WTC11 (cell line): ENCODE results near the gene KBTBD2. TPM values are rescaled to one million over a fixed set of nuclear protein-coding genes. Genes with fewer than 3 reads are reported as not detected.

Experiments
- CBFB ChIP-seq: sonication (generic); formaldehyde crosslinking; IDR thresholded peaks from 2 replicates; pipeline ENCODE4 v1.8.1; 2022; ENCODE audit warnings: mild to moderate bottlenecking, low read depth, missing genetic modification reagents
- ELF4 ChIP-seq: sonication (generic); formaldehyde crosslinking; IDR thresholded peaks from 2 replicates; pipeline ENCODE4 v1.8.1; 2022; ENCODE audit warnings: low read depth, mild to moderate bottlenecking, moderate library complexity, missing genetic modification reagents
- ESRRA ChIP-seq: sonication (generic); formaldehyde crosslinking; IDR thresholded peaks from 2 replicates; pipeline ENCODE4 v1.8.1; 2022; ENCODE audit warnings: mild to moderate bottlenecking, missing genetic modification reagents, borderline replicate concordance
- FOXJ3 ChIP-seq: sonication (generic); formaldehyde crosslinking; IDR thresholded peaks from 2 replicates; pipeline ENCODE4 v1.9.0; 2021; ENCODE audit warnings: missing genetic modification reagents, mild to moderate bottlenecking, borderline replicate concordance
- FOXK1 ChIP-seq: sonication (generic); formaldehyde crosslinking; IDR thresholded peaks from 2 replicates; pipeline ENCODE4 v1.8.0; 2022; ENCODE audit warnings: mild to moderate bottlenecking, moderate library complexity, missing genetic modification reagents
- FOXP1 ChIP-seq: sonication (generic); formaldehyde crosslinking; IDR thresholded peaks from 2 replicates; pipeline ENCODE4 v1.8.0; 2022; ENCODE audit warnings: missing genetic modification reagents, mild to moderate bottlenecking, moderate library complexity, borderline replicate concordance
- IRF2 ChIP-seq: sonication (generic); formaldehyde crosslinking; IDR thresholded peaks from 2 replicates; pipeline ENCODE4 v1.8.0; 2022; ENCODE audit warnings: low read depth, missing genetic modification reagents, borderline replicate concordance
- MXD4 ChIP-seq: fragments of 250-450 bp; sonication (Bioruptor Pico); IDR thresholded peaks from 2 replicates; pipeline ENCODE4 v1.8.0; 2021; ENCODE audit warnings: mild to moderate bottlenecking, moderate library complexity, borderline replicate concordance
- NFATC4 ChIP-seq: fragments of 250-450 bp; sonication (Bioruptor Pico); IDR thresholded peaks from 2 replicates; pipeline ENCODE4 v1.9.0; 2021; ENCODE audit warnings: mild to moderate bottlenecking
- NFE2L1 ChIP-seq: sonication (generic); formaldehyde crosslinking; IDR thresholded peaks from 2 replicates; pipeline ENCODE4 v1.8.1; 2023; ENCODE audit warnings: missing genetic modification reagents
- TP53 ChIP-seq: sonication (generic); formaldehyde crosslinking; IDR thresholded peaks from 2 replicates; pipeline ENCODE4 v1.8.1; 2023; ENCODE audit warnings: mild to moderate bottlenecking, missing genetic modification reagents
- ZBTB21 ChIP-seq: sonication (generic); formaldehyde crosslinking; IDR thresholded peaks from 2 replicates; pipeline ENCODE4 v1.8.1; 2023; ENCODE audit warnings: mild to moderate bottlenecking, missing genetic modification reagents, borderline replicate concordance
- ZNF263 ChIP-seq: sonication (generic); formaldehyde crosslinking; IDR thresholded peaks from 2 replicates; pipeline ENCODE4 v1.8.1; 2022; ENCODE audit warnings: low read depth, mild to moderate bottlenecking, moderate library complexity, missing genetic modification reagents
- ZNF416 ChIP-seq: fragments of 250-450 bp; sonication (Bioruptor Pico); IDR thresholded peaks from 2 replicates; pipeline ENCODE4 v1.9.0; 2021; ENCODE audit warnings: mild to moderate bottlenecking, inconsistent platforms
- total RNA-seq: library from RNA; stranded (reverse); gene quantifications from 3 replicates; pipeline ENCODE4 v1.2.3, GENCODE V29; 2021
- TF ChIP-seq, protein P1 (sequence below): sonication (generic); formaldehyde crosslinking; IDR thresholded peaks from 2 replicates; pipeline ENCODE4 v1.8.1; 2023; ENCODE audit warnings: mild to moderate bottlenecking, missing genetic modification reagents
- TF ChIP-seq, protein P2 (sequence below): sonication (generic); formaldehyde crosslinking; IDR thresholded peaks from 2 replicates; pipeline ENCODE4 v1.8.1; 2023; ENCODE audit warnings: mild to moderate bottlenecking, missing genetic modification reagents, moderate library complexity
- TF ChIP-seq, protein P3 (sequence below): fragments of 250-450 bp; sonication (Bioruptor Pico); IDR thresholded peaks from 2 replicates; pipeline ENCODE4 v1.8.0; 2021; ENCODE audit warnings: mild to moderate bottlenecking
- TF ChIP-seq, protein P4 (sequence below): sonication (generic); formaldehyde crosslinking; IDR thresholded peaks from 2 replicates; pipeline ENCODE4 v1.8.0; 2023; ENCODE audit warnings: missing genetic modification reagents, mild to moderate bottlenecking, borderline replicate concordance
- TF ChIP-seq, protein P5 (sequence below): sonication (generic); formaldehyde crosslinking; IDR thresholded peaks from 2 replicates; pipeline ENCODE4 v1.8.1; 2023; ENCODE audit warnings: mild to moderate bottlenecking, missing genetic modification reagents, moderate library complexity
- TF ChIP-seq, protein P6 (sequence below): sonication (generic); formaldehyde crosslinking; IDR thresholded peaks from 2 replicates; pipeline ENCODE4 v1.8.1; 2022; ENCODE audit warnings: low read depth, missing genetic modification reagents, borderline replicate concordance
- TF ChIP-seq, protein P7 (sequence below): sonication (generic); formaldehyde crosslinking; IDR thresholded peaks from 2 replicates; pipeline ENCODE4 v1.8.1; 2022; ENCODE audit warnings: mild to moderate bottlenecking, moderate library complexity, missing genetic modification reagents
- TF ChIP-seq, protein P8 (sequence below): fragments of 250-450 bp; sonication (Bioruptor Pico); IDR thresholded peaks from 2 replicates; pipeline ENCODE4 v2.1.2; 2022; ENCODE audit warnings: mild to moderate bottlenecking, moderate library complexity

KBTBD2 gene
- total RNA-seq, 1 experiment from 2014 or later = 29.7 TPM

DNA sequence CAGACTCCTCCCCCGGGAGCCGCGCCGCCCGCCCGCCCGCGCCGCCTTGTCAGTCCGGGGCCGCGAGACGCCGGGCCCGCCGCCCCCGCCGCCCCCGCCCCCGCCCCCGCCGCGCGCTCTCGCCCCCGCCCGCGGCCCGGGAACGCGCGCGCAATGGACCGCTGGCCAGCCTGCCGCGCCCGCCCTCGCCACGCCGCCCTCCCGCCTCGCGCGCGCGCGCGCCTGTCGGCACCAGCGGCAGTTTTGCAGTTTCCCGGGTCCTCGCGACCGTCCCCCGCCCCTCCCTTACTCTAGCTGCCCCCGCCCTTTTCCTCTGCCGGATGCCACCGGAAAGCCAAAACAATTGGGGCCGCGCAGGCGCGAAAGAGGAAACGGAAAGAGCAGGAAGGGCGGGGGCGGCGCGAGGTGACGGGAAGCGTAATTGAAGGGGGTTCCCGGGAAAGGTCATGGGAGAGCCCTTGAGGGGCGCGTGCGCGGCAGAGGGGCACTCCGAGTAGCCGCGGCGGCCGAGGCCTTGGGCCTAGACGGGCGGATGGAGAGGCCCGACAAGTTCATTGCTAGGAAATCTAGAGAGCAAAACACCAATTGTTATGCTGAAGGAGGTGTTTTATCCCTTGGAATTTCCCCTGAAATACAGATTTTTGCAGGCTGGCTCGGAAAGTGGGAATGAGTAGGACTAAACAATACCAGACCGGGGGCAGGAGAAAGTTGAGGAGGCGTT, 400 bp upstream of the KBTBD2 start (continued):
- TF ChIP-seq, protein P1, sequence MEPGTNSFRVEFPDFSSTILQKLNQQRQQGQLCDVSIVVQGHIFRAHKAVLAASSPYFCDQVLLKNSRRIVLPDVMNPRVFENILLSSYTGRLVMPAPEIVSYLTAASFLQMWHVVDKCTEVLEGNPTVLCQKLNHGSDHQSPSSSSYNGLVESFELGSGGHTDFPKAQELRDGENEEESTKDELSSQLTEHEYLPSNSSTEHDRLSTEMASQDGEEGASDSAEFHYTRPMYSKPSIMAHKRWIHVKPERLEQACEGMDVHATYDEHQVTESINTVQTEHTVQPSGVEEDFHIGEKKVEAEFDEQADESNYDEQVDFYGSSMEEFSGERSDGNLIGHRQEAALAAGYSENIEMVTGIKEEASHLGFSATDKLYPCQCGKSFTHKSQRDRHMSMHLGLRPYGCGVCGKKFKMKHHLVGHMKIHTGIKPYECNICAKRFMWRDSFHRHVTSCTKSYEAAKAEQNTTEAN (CRISPR knock-in tag) = no peak
- TF ChIP-seq ZBTB21 (CRISPR knock-in tag) (no peak), NFATC4 (CRISPR knock-in tag) (no peak), IRF2 (CRISPR knock-in tag) (no peak), FOXP1 (CRISPR knock-in tag) (0 out of 2 replicates have a peak, but pooled peaks have one; percentile 7), MXD4 (no peak), NFE2L1 (CRISPR knock-in tag) (no peak), FOXJ3 (CRISPR knock-in tag) (no peak), ZNF416 (no peak), ELF4 (CRISPR knock-in tag) (no peak), ESRRA (CRISPR knock-in tag) (peak; percentile 79; the same call in 1 of the 2 replicates), ZNF263 (CRISPR knock-in tag) (no peak), FOXK1 (peak; percentile 57; the same call in 1 of the 2 replicates), CBFB (CRISPR knock-in tag) (no peak), TP53 (no peak)
- TF ChIP-seq, protein P2, sequence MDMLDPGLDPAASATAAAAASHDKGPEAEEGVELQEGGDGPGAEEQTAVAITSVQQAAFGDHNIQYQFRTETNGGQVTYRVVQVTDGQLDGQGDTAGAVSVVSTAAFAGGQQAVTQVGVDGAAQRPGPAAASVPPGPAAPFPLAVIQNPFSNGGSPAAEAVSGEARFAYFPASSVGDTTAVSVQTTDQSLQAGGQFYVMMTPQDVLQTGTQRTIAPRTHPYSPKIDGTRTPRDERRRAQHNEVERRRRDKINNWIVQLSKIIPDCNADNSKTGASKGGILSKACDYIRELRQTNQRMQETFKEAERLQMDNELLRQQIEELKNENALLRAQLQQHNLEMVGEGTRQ = no peak
- TF ChIP-seq, protein P3, sequence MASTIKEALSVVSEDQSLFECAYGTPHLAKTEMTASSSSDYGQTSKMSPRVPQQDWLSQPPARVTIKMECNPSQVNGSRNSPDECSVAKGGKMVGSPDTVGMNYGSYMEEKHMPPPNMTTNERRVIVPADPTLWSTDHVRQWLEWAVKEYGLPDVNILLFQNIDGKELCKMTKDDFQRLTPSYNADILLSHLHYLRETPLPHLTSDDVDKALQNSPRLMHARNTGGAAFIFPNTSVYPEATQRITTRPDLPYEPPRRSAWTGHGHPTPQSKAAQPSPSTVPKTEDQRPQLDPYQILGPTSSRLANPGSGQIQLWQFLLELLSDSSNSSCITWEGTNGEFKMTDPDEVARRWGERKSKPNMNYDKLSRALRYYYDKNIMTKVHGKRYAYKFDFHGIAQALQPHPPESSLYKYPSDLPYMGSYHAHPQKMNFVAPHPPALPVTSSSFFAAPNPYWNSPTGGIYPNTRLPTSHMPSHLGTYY (CRISPR knock-in tag) = no peak
- TF ChIP-seq, protein P4, sequence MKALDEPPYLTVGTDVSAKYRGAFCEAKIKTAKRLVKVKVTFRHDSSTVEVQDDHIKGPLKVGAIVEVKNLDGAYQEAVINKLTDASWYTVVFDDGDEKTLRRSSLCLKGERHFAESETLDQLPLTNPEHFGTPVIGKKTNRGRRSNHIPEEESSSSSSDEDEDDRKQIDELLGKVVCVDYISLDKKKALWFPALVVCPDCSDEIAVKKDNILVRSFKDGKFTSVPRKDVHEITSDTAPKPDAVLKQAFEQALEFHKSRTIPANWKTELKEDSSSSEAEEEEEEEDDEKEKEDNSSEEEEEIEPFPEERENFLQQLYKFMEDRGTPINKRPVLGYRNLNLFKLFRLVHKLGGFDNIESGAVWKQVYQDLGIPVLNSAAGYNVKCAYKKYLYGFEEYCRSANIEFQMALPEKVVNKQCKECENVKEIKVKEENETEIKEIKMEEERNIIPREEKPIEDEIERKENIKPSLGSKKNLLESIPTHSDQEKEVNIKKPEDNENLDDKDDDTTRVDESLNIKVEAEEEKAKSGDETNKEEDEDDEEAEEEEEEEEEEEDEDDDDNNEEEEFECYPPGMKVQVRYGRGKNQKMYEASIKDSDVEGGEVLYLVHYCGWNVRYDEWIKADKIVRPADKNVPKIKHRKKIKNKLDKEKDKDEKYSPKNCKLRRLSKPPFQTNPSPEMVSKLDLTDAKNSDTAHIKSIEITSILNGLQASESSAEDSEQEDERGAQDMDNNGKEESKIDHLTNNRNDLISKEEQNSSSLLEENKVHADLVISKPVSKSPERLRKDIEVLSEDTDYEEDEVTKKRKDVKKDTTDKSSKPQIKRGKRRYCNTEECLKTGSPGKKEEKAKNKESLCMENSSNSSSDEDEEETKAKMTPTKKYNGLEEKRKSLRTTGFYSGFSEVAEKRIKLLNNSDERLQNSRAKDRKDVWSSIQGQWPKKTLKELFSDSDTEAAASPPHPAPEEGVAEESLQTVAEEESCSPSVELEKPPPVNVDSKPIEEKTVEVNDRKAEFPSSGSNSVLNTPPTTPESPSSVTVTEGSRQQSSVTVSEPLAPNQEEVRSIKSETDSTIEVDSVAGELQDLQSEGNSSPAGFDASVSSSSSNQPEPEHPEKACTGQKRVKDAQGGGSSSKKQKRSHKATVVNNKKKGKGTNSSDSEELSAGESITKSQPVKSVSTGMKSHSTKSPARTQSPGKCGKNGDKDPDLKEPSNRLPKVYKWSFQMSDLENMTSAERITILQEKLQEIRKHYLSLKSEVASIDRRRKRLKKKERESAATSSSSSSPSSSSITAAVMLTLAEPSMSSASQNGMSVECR (CRISPR knock-in tag) = peak; percentile 22; the same call in 1 of the 2 replicates
- TF ChIP-seq, protein P5, sequence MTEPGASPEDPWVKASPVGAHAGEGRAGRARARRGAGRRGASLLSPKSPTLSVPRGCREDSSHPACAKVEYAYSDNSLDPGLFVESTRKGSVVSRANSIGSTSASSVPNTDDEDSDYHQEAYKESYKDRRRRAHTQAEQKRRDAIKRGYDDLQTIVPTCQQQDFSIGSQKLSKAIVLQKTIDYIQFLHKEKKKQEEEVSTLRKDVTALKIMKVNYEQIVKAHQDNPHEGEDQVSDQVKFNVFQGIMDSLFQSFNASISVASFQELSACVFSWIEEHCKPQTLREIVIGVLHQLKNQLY (CRISPR knock-in tag) = no peak
- TF ChIP-seq, protein P6, sequence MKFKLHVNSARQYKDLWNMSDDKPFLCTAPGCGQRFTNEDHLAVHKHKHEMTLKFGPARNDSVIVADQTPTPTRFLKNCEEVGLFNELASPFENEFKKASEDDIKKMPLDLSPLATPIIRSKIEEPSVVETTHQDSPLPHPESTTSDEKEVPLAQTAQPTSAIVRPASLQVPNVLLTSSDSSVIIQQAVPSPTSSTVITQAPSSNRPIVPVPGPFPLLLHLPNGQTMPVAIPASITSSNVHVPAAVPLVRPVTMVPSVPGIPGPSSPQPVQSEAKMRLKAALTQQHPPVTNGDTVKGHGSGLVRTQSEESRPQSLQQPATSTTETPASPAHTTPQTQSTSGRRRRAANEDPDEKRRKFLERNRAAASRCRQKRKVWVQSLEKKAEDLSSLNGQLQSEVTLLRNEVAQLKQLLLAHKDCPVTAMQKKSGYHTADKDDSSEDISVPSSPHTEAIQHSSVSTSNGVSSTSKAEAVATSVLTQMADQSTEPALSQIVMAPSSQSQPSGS (CRISPR knock-in tag) = no peak
- TF ChIP-seq, protein P7, sequence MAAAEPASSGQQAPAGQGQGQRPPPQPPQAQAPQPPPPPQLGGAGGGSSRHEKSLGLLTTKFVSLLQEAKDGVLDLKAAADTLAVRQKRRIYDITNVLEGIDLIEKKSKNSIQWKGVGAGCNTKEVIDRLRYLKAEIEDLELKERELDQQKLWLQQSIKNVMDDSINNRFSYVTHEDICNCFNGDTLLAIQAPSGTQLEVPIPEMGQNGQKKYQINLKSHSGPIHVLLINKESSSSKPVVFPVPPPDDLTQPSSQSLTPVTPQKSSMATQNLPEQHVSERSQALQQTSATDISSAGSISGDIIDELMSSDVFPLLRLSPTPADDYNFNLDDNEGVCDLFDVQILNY (CRISPR knock-in tag) = peak; percentile 47; the same call in 1 of the 2 replicates
- TF ChIP-seq, protein P8, sequence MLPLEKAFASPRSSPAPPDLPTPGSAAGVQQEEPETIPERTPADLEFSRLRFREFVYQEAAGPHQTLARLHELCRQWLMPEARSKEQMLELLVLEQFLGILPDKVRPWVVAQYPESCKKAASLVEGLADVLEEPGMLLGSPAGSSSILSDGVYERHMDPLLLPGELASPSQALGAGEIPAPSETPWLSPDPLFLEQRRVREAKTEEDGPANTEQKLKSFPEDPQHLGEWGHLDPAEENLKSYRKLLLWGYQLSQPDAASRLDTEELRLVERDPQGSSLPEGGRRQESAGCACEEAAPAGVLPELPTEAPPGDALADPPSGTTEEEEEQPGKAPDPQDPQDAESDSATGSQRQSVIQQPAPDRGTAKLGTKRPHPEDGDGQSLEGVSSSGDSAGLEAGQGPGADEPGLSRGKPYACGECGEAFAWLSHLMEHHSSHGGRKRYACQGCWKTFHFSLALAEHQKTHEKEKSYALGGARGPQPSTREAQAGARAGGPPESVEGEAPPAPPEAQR (CRISPR knock-in tag) = no peak
